GM19043 (cell line): ENCODE data around the gene SH3BGRL2.
"Not testable (repeated sequence)": the region's sequence is repeated elsewhere in the genome, so short reads cannot be mapped to it uniquely, and the experiment has no call there.

Source experiments
- ATAC-seq: cut with Tn5 transposase; IDR thresholded peaks from one replicate; pipeline ENCODE4 v1.9.1; 2021; ENCODE audit warnings: low read depth; ENCODE audit not compliant: unreplicated experiment

SH3BGRL2 gene

DNA sequence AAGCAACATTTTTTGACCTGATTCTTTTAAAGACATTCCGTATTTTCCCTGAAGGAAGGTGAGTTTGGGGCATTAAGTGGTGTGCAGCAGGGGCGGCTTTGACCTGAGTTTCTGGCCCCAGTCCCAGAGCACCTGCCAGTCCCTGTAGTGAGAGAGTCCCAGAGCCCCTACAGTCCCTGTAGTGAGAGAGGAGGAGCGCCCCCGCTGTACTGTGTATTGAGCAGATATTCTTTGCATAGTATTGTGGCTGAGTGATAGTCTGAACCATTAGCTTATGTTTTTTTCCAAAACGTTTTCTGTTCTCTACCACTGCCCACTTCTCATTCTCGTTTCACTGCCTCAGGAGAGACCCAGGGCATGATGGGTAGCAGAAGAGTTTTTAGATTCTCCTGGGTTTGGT is 17.2 kb upstream of the SH3BGRL2 start:
- no peak for ATAC-seq

DNA sequence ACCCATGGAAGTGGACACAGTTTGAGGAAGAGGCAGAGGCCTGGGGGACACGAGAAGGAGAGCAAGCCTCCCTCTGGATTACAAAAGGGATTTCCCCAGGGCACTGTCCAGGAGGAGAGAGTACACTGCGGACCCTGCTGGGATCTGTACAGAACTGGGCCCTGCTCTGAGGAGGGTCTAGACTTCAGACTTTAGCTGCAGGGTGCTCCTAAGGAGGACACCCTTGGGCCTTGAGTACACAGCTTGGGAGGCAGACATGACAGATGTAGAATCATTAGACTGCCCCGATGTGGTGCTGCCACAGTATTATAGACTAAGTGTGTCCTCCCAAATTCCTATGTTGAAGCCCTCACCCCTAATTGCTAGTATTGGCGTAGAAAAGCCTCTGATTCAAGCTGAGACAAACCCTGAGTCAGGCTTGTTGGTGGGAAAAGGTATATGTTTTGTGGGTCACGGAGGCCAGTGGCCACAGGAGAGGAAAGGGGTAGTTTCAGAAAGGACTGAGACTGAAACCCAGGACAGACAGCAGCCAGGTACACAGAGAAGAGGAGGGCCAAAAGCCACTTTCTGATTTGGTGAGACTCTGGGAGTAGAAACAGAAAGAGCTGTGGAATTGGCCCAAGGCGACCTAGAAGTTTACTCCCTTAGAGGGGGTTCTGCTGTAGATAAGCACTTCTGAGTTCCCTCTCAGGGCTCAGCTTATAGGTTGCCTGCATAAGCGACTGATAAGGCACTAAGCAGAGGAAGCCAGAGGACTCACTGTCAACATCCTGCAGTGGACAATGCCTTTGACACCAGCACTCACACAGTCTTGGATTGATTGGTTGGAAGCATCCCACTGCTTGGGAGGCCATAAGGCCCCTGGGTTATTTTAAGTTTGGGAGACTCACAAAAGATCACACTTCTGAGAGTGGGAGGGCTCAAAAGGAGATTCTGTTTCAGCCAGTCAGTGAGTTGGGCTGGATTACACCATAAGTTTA is 16.5 kb upstream of the SH3BGRL2 start:
- no peak for ATAC-seq

DNA sequence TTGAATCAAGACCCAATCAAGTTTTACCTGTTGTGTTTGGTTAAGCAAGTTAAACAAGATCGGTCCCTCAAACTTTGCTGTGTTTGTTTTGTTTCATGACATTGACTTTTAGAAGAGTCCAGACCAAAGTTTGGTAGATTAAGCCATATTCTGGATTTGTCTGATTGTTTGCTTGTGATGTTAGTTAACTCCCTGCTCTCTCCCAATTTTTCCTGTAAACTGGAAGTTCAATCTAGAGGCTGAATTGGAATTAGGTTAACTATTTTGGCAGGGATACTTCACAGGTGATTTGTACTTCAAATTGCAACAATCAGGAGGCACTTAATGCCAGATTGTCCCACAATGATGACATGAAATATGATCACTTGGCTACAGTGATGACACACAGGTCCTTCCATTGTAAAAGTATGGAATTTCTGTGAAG is 13.6 kb upstream of the SH3BGRL2 start:
- no peak for ATAC-seq

DNA sequence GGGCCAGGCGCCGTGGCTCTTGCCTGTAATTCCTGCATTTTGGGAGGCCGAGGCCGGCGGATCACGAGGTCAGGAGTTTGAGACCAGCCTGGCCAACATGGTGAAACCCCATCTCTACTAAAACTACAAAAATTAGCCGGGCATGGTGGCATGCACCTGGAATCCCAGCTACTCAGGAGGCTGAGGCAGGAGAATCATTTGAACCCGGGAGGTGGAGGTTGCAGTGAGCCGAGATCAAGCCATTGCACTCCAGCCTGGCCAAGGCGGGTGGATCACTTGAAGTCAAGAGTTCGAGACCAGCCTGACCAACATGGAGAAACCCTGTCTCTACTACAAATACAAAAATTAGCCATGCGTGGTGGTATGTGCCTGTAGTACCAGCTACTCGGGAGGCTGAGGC is 12.7 kb upstream of the SH3BGRL2 start:
- not testable (repeated sequence) for ATAC-seq

DNA sequence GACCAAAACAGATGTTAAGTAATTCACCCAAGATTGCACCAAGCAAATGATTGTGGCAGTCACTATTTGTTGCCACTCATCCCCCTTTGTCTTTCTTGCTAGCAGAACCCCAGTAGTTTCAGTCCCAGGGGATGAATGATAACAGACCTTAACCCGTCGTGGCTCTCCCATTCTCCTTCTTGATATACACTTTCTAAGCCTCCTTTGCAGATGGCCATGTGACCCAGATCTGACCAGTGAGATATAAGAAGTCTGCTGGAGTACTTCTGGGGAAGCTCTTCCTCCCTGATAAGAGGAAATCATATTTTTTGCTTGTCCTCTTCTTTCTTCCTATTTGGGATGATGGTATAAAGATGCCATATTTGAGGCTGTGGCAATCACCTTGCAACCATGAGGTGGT is 9.6 kb upstream of the SH3BGRL2 start:
- ATAC-seq, result no peak

DNA sequence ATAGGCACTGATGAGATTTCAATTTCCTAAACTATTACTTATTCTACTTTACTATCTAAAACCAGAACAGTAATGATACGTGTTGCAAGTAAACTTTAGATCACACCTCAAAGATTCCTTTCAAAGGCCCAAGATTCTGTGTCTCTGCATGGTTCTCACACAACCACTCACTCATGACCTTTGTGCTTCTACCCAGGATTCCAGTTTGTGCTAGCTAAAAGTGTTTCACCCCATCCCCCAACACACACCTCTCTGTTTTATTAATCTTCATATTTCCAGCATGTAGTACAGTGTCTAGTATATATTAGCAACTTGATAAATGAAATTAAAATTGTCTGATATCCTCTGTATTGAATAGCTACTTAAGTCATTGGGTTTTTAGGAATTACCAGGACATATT is 8.8 kb upstream of the SH3BGRL2 start:
- no peak for ATAC-seq

DNA sequence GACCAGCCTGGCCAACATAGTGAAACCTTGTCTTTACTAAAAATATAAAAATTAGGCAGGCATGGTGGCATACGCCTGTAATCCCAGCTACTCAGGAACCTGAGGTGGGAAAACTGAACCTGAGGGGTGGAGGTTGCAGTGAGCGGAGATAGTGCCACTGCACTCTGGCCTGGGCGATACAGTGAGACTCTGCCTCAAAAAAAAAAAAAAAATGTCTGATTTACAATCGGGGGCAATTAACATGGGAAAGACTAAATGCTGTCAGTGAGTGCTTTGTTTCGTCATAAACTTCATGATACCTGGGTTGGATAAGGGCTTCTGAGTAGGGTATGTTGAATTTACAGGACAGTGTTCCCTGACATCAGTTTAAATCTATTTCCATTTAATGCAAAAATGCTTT is 8.0 kb upstream of the SH3BGRL2 start:
- no peak for ATAC-seq

DNA sequence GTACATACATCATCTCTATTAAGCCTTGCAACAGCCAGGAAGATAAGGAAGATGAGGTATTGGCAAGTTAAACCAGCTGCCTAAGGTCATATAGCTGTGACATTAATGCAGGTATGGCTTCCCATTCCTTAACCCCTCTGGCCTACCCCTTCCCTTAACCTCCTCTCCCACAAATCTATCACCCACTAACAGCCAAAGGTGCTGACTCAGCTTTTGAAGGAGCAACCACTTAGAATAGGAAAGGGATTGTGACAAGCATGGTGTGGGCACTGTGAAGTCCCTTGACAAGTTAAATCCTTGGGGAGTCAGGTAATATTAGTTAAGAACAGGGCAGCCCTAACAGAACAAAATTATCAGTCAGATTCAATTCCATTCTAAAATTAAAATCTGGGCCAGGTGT is 5.4 kb upstream of the SH3BGRL2 start:
- no peak for ATAC-seq

DNA sequence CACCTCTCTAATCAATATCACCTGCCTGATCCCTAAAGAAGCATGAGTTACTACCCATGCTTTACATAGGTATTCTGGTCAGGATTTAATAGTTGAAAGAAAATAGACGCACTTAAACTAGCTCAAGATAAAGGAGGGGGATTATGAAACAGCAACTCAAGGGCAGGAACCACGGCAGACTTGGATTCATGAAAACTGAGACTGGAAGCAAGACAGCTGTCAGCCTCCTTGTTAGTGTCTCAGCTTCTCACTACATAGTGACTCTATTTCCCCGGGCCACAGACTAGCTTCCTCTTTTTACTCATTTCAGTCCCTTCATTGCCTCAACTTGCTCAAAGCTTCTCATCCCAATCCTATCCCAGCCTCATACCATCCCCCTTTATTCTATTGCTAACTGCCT is 4.3 kb upstream of the SH3BGRL2 start:
- no peak for ATAC-seq

DNA sequence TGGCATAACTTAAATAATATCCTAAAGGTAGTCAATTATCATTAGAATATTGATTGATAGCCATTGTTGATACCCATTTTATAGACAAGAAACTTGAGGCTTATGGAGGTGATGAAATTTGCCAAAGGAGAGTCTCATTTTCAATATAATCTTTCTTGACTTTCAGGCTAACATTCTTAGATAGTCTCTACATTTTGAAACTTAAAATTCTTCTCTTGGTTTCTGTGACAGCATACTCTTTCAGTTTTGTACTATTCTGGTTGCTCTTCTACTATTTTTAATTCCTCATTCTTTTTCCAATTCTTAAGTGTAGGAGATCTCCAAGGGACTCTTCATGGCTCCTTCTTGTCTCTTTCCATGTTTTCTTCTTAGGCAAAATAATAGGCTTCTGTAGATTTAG is 3.7 kb upstream of the SH3BGRL2 start:
- ATAC-seq, result no peak

DNA sequence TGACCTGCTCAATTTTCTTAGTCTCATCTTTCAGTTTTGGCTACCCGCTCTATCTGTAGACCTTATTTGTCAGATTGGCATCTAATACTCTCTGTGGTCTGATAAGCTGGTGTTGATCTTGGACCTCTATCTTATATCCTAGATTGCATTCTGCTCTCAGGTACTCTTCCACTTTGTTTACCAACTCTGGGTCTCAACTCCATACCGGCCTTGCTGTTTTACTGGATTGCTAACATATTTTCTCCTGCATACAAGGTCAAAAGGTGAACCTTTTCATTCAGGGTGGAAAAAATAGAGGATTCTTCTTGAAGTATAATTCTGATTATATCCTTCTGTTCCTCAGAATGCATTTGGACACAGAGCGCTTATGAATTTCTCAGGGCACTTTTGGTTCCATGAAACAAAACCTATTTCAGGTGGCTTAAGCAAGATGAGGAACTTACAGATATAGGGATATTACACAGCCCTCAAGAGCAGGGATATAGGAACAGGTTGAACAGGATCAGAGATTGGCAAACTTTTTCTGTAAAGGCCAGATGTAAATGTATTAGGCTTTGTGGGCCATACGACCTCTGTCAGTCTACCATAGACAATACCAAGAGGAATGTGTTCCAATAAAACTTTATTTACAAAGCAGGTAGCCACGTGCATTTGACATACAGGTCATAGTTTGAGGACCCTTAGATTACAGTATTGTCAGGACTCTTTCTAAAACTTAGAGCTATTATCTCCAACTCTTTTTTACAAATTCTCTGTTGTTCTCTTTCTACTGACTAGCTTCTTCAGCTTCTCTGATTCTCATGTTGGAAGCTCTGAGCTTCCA is 2.5 kb upstream of the SH3BGRL2 start:
- no peak for ATAC-seq

DNA sequence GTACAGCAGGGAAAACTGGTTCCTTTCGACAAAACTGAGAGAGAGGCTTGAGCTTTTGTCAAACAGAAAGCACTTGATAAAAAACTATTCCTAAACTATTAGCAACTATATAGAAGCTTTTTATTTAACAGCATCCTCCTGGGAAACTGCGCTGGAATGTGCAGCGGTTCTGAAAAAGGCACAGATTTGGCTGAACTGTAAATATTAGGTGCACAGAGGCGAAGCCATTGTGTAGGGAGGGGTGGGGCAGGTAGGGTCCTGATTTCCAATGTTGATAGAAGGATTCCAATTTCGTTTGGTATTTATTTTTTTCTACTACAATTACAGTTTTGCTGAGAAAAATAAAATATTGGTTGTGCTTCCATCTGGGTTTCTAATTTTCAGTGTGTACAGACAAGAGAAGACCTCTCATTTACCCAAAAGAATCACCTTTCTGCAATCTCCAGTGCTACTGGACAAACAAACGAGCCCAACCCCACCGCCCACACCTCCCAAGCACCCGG is 698 bp upstream of the SH3BGRL2 start:
- ATAC-seq, result no peak

DNA sequence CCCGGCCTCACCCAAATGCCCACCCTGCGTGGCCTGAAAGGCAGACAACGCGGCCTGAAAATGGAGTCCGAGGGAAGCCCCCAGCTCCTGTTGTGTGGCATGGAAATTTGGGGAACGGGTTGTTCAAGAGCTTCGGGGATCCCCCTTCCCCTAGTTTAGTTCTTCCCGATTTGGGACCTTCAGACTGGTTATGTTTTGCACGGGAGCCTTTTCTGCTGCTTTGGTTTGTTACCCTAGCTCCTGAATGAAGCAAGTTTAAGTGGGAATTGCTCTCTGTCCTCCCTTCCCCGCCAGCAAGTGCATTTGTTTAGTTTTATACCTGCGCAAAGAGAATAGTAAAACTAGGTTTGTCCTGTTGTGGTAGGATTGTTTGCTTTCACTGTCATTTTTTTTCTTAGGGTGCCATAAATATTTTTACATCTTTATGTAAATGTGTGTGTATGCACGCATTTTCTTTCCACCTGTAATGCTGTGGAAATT is 604 bp downstream of the SH3BGRL2 start:
- ATAC-seq, result no peak

DNA sequence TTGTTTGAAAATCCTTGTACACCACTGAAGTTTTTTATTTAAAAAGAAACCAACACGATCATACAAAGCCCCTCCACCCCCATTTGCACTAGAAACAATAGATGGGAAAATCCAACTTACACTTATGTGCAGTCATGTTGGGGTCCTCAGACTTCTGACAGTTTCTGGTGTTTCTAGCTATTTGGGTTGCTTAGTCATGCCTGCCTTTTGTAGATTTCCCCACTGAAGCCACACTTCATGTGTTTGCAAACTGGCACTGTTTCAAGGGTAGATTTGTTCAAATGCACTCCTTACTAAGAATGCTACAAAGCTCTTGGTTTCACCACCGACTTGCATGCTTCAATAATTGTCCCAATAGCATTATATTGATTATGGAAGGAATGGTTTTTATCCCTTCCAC is 1.5 kb downstream of the SH3BGRL2 start:
- ATAC-seq, result no peak

DNA sequence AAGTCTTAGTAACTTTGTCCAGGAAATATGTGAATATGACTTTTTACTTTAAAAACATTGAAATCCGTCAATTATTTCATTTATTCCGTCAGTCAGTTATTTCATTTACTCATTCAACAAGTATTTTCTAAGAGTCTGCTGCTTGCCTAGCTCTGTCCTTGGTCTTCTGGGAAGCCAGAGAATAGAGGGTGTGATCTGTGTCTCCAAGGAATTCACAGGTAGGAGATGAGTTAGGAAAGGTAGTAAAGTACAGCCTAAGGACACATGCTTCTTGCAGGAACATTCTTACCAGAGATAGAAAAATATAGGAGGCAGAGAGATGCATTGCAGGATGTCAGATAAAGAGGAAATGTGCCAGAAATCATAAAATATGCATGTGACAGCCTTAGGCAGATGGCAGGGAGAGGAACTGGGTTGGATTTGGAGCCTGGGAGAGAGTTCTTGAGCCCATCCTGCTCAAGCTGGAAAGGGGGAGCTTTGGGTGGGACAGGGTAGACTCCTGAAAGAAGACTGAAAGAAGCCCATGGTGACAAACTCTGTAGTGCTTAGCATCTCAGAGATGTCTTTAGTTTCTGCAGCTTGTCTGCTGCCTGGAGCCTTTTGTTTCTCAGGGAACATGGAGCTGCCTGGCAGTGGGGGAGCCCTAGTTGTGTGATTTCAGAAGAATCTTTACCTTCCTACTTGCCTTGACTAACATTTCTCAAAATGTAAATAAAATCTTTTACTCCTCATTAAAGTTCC is 3.5 kb downstream of the SH3BGRL2 start:
- ATAC-seq, result no peak

DNA sequence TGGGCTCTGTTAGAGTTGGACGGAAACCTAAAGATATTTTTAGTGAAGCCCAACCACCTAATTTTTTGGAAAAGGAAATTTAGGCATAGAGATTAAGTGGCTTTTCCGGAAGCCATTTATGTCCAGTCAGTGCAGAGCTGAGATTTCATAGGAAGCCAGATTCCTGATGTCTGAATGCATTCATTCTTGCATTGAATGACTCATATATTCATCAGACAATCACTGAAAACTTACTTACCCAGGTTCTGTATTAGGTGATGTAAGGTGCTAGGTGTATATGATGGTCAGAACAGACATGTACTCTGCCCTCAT is 4.1 kb downstream of the SH3BGRL2 start:
- no peak for ATAC-seq

DNA sequence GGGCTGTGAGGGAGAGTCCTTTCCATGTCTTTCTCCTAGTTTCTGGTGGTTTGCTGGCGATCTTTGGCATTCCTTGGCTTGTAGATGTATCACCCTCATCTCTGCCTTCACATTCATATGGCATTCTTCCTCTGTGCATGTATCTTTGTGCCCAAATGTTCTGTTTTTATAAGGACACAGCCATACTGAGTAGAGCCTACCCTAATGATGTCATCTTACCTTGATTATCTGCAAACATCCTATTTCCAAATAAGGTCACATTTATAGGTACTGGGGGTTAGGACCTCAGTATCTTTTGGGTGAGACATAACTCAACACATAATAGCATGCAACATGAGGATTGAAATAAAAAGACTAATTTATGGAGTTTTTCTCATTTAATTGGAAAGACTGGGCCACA is 5.5 kb downstream of the SH3BGRL2 start:
- ATAC-seq, result no peak

DNA sequence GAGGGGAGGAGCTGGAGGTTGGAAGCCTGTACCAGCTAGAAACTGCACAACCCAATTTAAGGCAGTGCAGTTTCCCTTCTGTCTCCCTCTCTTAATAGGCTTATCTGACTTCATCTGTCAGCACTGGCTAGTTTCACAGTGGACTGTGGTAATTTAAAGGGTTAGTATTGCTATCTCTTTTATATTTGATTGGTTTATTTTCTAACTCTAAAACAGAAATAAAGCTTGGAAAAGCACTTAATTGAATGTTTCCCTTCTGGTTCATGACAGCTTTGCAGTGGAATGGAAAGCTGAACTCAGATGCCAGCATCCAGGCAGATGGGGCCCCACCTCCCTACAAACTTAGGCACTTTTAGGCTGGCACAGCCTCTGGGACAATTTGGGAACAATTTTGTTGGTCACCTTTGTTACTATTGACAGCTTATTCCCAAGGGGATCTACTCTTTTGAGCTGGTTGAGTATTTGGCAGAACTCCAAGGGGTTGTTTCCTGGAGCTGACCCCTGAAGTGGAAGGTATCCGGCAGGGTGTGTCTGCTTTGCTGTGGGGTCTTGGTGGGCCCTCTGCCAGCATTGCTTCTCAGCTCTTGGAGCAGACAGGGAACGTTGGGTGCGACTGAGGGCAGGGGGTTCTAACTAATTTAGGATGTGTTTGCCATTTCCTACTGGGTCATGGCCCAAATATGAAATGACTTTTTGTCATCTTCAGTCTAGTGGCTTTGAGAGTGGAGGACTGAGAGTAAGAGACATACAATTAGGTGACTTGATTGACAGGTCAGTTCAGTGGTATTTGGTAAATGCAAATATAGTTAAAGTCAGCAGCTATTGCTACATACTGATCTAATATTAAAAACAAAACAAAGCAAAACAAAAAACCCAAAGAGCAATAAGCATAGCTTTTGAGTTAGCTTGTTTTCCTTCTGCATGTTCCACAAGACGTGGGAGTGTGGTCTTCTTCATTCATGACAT is 9.3 kb downstream of the SH3BGRL2 start:
- no peak for ATAC-seq

DNA sequence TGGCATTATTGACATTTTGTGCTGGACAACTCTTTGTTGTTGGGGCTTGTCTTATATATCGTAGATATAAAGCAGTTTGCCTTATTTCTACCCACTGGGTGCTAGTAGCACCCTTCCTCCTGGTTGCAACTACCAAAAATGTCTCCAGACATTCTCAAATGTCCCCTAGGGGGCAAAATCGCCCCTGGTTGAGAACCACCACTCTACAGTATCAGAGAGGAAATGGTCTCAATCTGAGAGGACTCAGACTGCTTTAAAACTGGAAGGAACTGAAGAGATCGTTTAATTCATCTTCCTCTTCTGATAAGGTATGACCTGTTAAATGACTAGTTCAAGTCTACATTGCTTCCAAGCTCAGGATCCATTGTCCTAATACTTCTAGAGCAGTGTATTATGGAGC is 14.9 kb downstream of the SH3BGRL2 start:
- no peak for ATAC-seq

DNA sequence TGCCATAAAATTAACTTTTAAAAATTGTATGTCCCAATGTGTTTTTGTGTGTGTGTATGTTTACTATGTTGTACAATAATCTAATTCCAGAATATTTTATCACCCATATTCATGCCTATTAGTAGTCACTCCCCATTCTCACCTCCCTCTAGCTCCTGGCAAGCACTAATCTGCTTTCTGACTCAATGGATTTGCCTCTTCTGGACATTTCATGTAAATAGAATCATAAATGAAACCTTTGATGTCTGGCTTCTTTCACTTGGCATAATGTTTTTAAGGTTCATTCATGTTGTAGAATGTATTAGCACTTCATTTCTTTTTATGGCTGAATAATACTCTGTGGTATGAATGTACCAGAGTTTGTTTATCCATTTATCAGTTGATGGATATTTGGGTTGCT is 15.4 kb downstream of the SH3BGRL2 start:
- no peak for ATAC-seq
